ENCODE data around the gene FAM240B. TPM values are rescaled to one million over a fixed set of nuclear protein-coding genes. Genes with fewer than 3 reads are reported as not detected.
A peak's percentile ranks its signal among the peaks of the same experiment; 100 is the strongest.

FAM240B gene
- total and polyA plus RNA-seq, 2 of the 4 experiments (the other 2 are of a cell fraction) = not detected

- ATAC-seq (ENCODE audit: low read depth) (no peak), DNase-seq (peak; percentile 8)
- no peak overlapping the region for H2AFZ ChIP-seq (replicated peaks; ENCODE audit: low read length, poor library complexity)
- H3K9me3 ChIP-seq (ENCODE audit: control insufficient read depth, insufficient read depth, low read length) = no peaks in the 10 kb centered on the region
- no peak overlapping the region for H2BK5ac ChIP-seq (ENCODE audit: low read depth, low read length, poor library complexity, severe bottlenecking)
- H3K27ac ChIP-seq (ENCODE audit: insufficient read depth, low read length) = no peak overlapping the region
- in situ Hi-C loops (cut with MboI; ENCODE audit: low sequenced_read_pairs) = no loop called here
- H2AK9ac ChIP-seq (replicated peaks; ENCODE audit: low read depth, low read length, poor library complexity) = no peak overlapping the region
- H2BK20ac ChIP-seq (ENCODE audit: low read depth, low read length) = no peak overlapping the region
- no peak overlapping the region for H4K8ac ChIP-seq (ENCODE audit: low read depth in 2 of 2, low read length in 2 of 2)
- H3K4me2 ChIP-seq (ENCODE audit: low read depth, low read length) = no peak overlapping the region
- no peak for TF ChIP-seq RFX5 (IDR thresholded peaks at IDR 0.05; ENCODE audit: low read depth, low read length)
- TF ChIP-seq MAFK (IDR thresholded peaks at IDR 0.05; ENCODE audit: low read depth, low read length) = no peak
- TF ChIP-seq ELK1 (IDR thresholded peaks at IDR 0.05; ENCODE audit: borderline replicate concordance, low read depth, low read length) = no peak
- TF ChIP-seq NFE2L2 (IDR thresholded peaks at IDR 0.05; ENCODE audit: low read depth, low read length) = no peak
- TF ChIP-seq MAZ (IDR thresholded peaks at IDR 0.05; ENCODE audit: borderline replicate concordance, low read depth, low read length) = no peak
- no peak for TF ChIP-seq CHD1 (IDR thresholded peaks at IDR 0.05; ENCODE audit: low read depth, low read length)
- H3K27me3 ChIP-seq (ENCODE audit: control insufficient read depth, insufficient read depth, low read length) = no peaks in the 10 kb centered on the region
- no peak overlapping the region for H3K4me3 ChIP-seq (ENCODE audit: insufficient read depth, low read depth, low read length)
- H3K23ac ChIP-seq (ENCODE audit: low read depth, low read length) = no peak overlapping the region
- BruUV-seq (replicated peaks) = no TSS peak
- H3K18ac ChIP-seq (ENCODE audit: low read depth, low read length) = no peak overlapping the region
- H2BK120ac ChIP-seq (ENCODE audit: low read depth, low read length) = no peak overlapping the region
- H4K20me1 ChIP-seq (ENCODE audit: insufficient read depth, low read length) = no peaks in the 10 kb centered on the region
- H3K56ac ChIP-seq (ENCODE audit: extremely low read depth, insufficient read depth, low read length) = no peak overlapping the region
- dilution Hi-C loops (cut with HindIII; ENCODE audit: low sequenced_read_pairs, unreplicated experiment) = no loop called here
- ChIA-PET CTCF (no interaction called here), POLR2A (ENCODE audit: unreplicated experiment) (no interaction called here)
- intact Hi-C loops (cut with micrococcal nuclease) = no loop called here
- H3K9me1 ChIP-seq (ENCODE audit: insufficient read depth, low read length) = no peaks in the 10 kb centered on the region
- no peak overlapping the region for H4K5ac ChIP-seq (ENCODE audit: low read depth, low read length)
- H3K79me1 ChIP-seq (ENCODE audit: low read depth in 1 of 2, low read length in 2 of 2) = no peaks in the 10 kb centered on the region
- H3K4me1 ChIP-seq (ENCODE audit: control insufficient read depth, insufficient read depth, low read length) = no peaks in the 10 kb centered on the region
- H4K91ac ChIP-seq (ENCODE audit: insufficient read depth, low read depth, low read length) = no peak overlapping the region
- H3K14ac ChIP-seq (replicated peaks; ENCODE audit: low read depth, low read length) = no peak overlapping the region
- WGBS, 2 experiments (ENCODE audit: extremely low coverage in 2 of 2, insufficient read length in 1 of 2) = no CpG with 5 or more reads among the region's 1 CpG
- no peak overlapping the region for H3K9ac ChIP-seq (ENCODE audit: low read depth, low read length)
- no peak overlapping the region for H2BK15ac ChIP-seq (ENCODE audit: low read depth, low read length)
- H3K36me3 ChIP-seq (ENCODE audit: control insufficient read depth, insufficient read depth, low read length) = no peaks in the 10 kb centered on the region
- H2AK5ac ChIP-seq (ENCODE audit: low read depth, low read length) = no peak overlapping the region
- no peak overlapping the region for H3K4ac ChIP-seq (ENCODE audit: low read depth, low read length)
These were observed 19.2 kb downstream of the FAM240B start for GRCh38 chr9:38700695-38701094.
